Chondrocyte (in vitro differentiated cells): Measurements from ENCODE around the gene SGF29. TPM values are rescaled to one million over a fixed set of nuclear protein-coding genes. Genes with fewer than 3 reads are reported as not detected.
A peak's percentile ranks its signal among the peaks of the same experiment; 100 is the strongest.

ENCODE experiments used
- DNase-seq: peaks from one replicate; pipeline ENCODE4 v3.0.0; 2021; ENCODE audit warnings: mixed read lengths, low spot score
- H3K27ac Mint-ChIP-seq: one replicate; pipeline ENCODE4 v1.8.0; 2021; ENCODE audit warnings: mild to moderate bottlenecking, moderate library complexity, mixed read lengths; ENCODE audit not compliant: unreplicated experiment
- H3K27me3 Mint-ChIP-seq: 2 replicates; pipeline ENCODE4 v1.8.0; 2021; ENCODE audit warnings: low read depth, mixed read lengths
- H3K36me3 Mint-ChIP-seq: 2 replicates; pipeline ENCODE4 v1.8.0; 2021; ENCODE audit warnings: low read depth, mixed read lengths
- H3K4me1 Mint-ChIP-seq: 2 replicates; pipeline ENCODE4 v1.8.0; 2021; ENCODE audit warnings: low read depth, mild to moderate bottlenecking, mixed read lengths
- H3K4me3 Mint-ChIP-seq: one replicate; pipeline ENCODE4 v1.8.0; 2021; ENCODE audit warnings: mild to moderate bottlenecking, moderate library complexity, mixed read lengths; ENCODE audit not compliant: unreplicated experiment
- H3K9me3 Mint-ChIP-seq: 2 replicates; pipeline ENCODE4 v1.8.0; 2021; ENCODE audit warnings: low read depth, mixed read lengths
- total RNA-seq: library from RNA; stranded (reverse); gene quantifications from 3 replicates; pipeline ENCODE4 v1.2.1, GENCODE V29; 2021
- TF ChIP-seq, protein P1 (sequence below): fragments of 200-600 bp; sonication (generic); IDR thresholded peaks from 2 replicates; pipeline ENCODE4 v1.5.0; 2021; ENCODE audit warnings: antibody characterized with exemption, mild to moderate bottlenecking, moderate library complexity

The SGF29 gene
- total RNA-seq, 1 donor from 2014 or later = 17.1 TPM

DNA sequence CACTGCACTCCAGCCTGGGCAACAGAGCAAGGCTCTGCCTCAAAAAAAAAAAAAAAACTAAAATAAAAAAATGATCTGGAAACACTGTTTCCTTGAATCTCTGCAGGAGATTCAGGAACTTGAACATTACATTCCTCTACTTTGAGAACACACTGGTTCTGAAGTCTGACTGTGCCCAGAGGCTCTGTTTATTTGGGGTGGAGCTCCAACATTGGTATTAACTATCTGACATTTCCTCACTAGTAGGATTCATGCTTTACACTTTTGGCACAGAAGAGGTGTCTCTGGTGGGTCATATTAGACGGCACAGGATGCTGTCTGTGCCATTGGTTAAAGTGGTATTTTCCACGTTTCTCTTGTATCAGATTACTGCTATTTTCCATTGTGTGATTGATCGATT lies 32.7 kb downstream of the SGF29 start:
- peak overlapping the region; percentile 65 for H3K27ac Mint-ChIP-seq
- H3K36me3 Mint-ChIP-seq = peaks cover 32% of the 10 kb centered on the region
- H3K4me3 Mint-ChIP-seq = no peak overlapping the region
- H3K4me1 Mint-ChIP-seq = peaks cover 16% of the 10 kb centered on the region
- H3K9me3 Mint-ChIP-seq = no peaks in the 10 kb centered on the region
- no peaks in the 10 kb centered on the region for H3K27me3 Mint-ChIP-seq
- TF ChIP-seq, protein P1, sequence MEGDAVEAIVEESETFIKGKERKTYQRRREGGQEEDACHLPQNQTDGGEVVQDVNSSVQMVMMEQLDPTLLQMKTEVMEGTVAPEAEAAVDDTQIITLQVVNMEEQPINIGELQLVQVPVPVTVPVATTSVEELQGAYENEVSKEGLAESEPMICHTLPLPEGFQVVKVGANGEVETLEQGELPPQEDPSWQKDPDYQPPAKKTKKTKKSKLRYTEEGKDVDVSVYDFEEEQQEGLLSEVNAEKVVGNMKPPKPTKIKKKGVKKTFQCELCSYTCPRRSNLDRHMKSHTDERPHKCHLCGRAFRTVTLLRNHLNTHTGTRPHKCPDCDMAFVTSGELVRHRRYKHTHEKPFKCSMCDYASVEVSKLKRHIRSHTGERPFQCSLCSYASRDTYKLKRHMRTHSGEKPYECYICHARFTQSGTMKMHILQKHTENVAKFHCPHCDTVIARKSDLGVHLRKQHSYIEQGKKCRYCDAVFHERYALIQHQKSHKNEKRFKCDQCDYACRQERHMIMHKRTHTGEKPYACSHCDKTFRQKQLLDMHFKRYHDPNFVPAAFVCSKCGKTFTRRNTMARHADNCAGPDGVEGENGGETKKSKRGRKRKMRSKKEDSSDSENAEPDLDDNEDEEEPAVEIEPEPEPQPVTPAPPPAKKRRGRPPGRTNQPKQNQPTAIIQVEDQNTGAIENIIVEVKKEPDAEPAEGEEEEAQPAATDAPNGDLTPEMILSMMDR = no peak
- no peak for DNase-seq

DNA sequence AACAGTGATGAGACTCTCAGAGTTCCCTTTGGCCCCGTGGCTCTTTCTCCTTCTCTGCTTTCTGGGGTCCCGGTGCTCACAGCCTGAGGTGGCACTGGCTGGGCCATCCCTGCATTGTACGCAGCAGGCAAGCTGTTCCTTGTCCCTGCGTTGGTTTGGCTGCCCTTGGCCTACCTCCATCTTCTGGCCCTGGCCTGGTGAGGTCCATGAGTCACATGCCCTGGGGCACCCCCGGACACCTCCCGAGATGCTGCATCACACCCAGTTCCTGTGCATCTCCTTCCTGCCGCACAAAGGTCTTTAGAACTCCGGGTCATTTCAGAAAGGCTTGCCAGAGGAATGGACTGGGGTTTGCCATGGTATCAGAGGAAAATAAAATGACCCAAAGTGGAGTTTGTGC lies 33.7 kb downstream of the SGF29 start:
- Mint-ChIP-seq H3K27ac (no peak overlapping the region), H3K36me3 (peaks cover 28% of the 10 kb centered on the region), H3K4me1 (peaks cover 16% of the 10 kb centered on the region), H3K4me3 (no peak overlapping the region), H3K9me3 (no peaks in the 10 kb centered on the region), H3K27me3 (no peaks in the 10 kb centered on the region)
- TF ChIP-seq, protein P1 = no peak
- no peak for DNase-seq

DNA sequence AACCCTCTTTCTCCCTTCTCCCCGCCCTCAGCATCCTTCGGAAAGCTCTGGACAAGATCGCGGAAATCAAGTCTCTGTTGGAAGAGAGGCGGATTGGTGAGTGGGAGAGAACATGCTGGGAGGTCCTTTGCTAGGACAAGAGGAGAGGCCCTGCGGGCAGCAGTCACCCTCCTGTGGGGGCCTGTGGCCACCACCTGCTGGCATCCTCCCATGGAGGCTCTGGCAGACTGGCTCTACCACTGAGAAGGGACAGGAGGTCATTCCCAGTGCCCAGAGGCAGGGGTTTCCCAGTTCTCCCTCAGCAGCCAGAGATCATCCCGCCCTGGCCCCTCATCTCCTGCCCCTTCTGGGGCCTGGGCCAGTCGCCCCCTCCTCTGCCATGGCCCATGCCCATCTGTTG lies 35.3 kb downstream of the SGF29 start:
- H3K9me3 Mint-ChIP-seq = no peaks in the 10 kb centered on the region
- H3K27ac Mint-ChIP-seq = no peak overlapping the region
- DNase-seq = no peak
- TF ChIP-seq, protein P1 = no peak
- peaks cover 16% of the 10 kb centered on the region for H3K4me1 Mint-ChIP-seq
- H3K4me3 Mint-ChIP-seq = no peak overlapping the region
- H3K27me3 Mint-ChIP-seq = no peaks in the 10 kb centered on the region
- peaks cover 26% of the 10 kb centered on the region for H3K36me3 Mint-ChIP-seq

DNA sequence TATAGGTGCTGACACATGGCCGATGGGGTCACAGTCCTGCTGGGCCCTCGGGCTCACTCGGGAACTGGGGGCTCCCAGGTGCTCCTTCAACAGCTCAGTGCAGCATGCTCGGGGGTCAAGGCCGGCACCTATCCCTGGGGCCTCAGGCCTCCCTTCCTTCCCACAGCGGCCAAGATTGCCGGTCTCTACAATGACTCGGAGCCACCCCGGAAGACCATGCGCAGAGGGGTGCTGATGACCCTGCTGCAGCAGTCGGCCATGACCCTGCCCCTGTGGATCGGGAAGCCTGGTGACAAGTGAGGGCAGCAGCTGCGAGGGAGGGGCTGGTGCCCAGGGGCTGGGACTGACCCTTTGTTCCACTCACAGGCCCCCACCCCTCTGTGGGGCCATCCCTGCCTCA lies 36.2 kb downstream of the SGF29 start:
- H3K4me3 Mint-ChIP-seq = no peak overlapping the region
- no peak for DNase-seq
- peaks cover 16% of the 10 kb centered on the region for H3K4me1 Mint-ChIP-seq
- no peak overlapping the region for H3K27ac Mint-ChIP-seq
- H3K36me3 Mint-ChIP-seq = peaks cover 23% of the 10 kb centered on the region
- H3K27me3 Mint-ChIP-seq = no peaks in the 10 kb centered on the region
- TF ChIP-seq, protein P1 = no peak
- no peaks in the 10 kb centered on the region for H3K9me3 Mint-ChIP-seq

DNA sequence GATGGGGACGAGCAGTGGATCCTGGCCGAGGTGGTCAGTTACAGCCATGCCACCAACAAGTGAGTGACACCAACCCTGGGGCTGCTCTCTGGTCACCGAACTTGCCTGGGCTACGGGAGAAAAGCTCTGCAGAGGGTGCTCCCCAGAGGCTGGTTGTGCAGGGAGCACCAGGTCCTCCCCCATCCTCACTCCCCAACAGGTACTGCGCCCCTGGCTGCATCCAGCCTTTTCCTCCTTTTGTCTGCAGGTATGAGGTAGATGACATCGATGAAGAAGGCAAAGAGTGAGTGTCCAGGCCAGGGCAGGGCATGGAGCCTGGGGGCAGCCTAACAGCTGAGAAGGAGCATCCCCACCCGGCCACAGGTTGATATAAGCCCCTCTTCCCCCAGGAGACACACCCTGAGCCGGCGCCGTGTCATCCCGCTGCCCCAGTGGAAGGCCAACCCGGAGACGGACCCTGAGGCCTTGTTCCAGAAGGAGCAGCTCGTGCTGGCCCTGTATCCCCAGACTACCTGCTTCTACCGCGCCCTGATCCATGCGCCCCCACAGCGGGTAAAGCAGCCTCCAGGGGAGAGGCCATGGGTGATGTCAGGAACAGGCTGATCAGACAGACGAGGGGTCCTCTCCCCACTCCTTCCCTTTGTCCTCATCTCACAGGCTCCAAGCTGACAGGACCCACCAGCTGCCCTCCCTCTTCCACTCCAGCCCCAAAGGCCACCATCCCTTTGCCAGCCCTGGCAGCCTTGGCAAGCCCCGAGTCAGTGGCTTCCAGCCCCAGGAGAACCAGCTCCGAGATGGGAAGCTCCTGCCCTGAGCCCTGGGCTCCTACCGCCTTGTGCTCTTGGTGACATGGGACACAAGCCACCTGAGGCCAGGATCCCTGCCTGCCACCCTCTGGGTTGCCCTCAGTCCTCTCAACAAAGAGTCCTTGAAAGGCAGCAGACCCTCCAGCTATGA lies 36.9 kb downstream of the SGF29 start:
- TF ChIP-seq, protein P1 = no peak

More for the DNA sequence above, 36.9 kb downstream of the SGF29 start:
- no peaks in the 10 kb centered on the region for H3K27me3 Mint-ChIP-seq
- DNase-seq = peak; percentile 72
- H3K36me3 Mint-ChIP-seq = peaks cover 23% of the 10 kb centered on the region
- no peaks in the 10 kb centered on the region for H3K9me3 Mint-ChIP-seq
- no peak overlapping the region for H3K4me3 Mint-ChIP-seq
- H3K4me1 Mint-ChIP-seq = peaks cover 15% of the 10 kb centered on the region
- no peak overlapping the region for H3K27ac Mint-ChIP-seq
